GM12878 (cell line): ENCODE data around the gene GFI1. TPM values are rescaled to one million over a fixed set of nuclear protein-coding genes. Genes with fewer than 3 reads are reported as not detected.
A peak's percentile ranks its signal among the peaks of the same experiment; 100 is the strongest.

Experiments used
- CREM ChIP-seq: IDR thresholded peaks from 2 replicates; pipeline ENCODE4 v1.6.1; 2014; ENCODE audit warnings: antibody characterized with exemption, low read depth
- JUND ChIP-seq: IDR thresholded peaks from 2 replicates; pipeline ENCODE4 v1.6.1; 2012; ENCODE audit warnings: low read depth, mild to moderate bottlenecking, low read length, improper control_type of control experiment, moderate library complexity
- MTA2 ChIP-seq: fragments of 450-650 bp; IDR thresholded peaks from 2 replicates; pipeline ENCODE4 v1.6.1; 2016; ENCODE audit warnings: low read depth, mild to moderate bottlenecking, moderate library complexity
- MTA3 ChIP-seq: IDR thresholded peaks from 2 replicates; pipeline ENCODE4 v1.6.1; 2012; ENCODE audit warnings: low read length, inconsistent platforms, borderline replicate concordance
- NFYB ChIP-seq: IDR thresholded peaks from 2 replicates; pipeline ENCODE4 v1.6.1; 2011; ENCODE audit warnings: low read depth, mild to moderate bottlenecking, low read length, improper control_type of control experiment, moderate library complexity; ENCODE audit not compliant: insufficient read depth
- NR2C1 ChIP-seq: fragments of 450-650 bp; IDR thresholded peaks from 2 replicates; pipeline ENCODE4 v1.6.1; 2017; ENCODE audit warnings: antibody characterized with exemption, mild to moderate bottlenecking, moderate library complexity
- NRF1 ChIP-seq: conservative IDR thresholded peaks from 2 replicates; pipeline ENCODE4 v1.6.1; 2011; ENCODE audit warnings: mild to moderate bottlenecking, low read depth, low read length, improper control_type of control experiment
- RFX5 ChIP-seq: IDR thresholded peaks from 2 replicates; pipeline ENCODE4 v1.6.1; 2011; ENCODE audit warnings: low read depth, low read length, improper control_type of control experiment
- SUZ12 ChIP-seq: fragments of 200-600 bp; sonication (generic); IDR thresholded peaks from one replicate; pipeline ENCODE4 v1.6.1; 2018; ENCODE audit warnings: antibody characterized with exemption, mild to moderate bottlenecking; ENCODE audit not compliant: unreplicated experiment
- ZBED1 ChIP-seq: IDR thresholded peaks from 2 replicates; pipeline ENCODE4 v1.6.1; 2016; ENCODE audit warnings: borderline replicate concordance
- ZNF384 ChIP-seq: IDR thresholded peaks from 2 replicates; pipeline ENCODE4 v1.6.1; 2012; ENCODE audit warnings: low read depth, mild to moderate bottlenecking, low read length, improper control_type of control experiment, borderline replicate concordance
- ZZZ3 ChIP-seq: IDR thresholded peaks from 2 replicates; pipeline ENCODE4 v1.6.1; 2011; ENCODE audit warnings: low read depth; ENCODE audit not compliant: control insufficient read depth, insufficient read length
- polyA plus RNA-seq, 11 experiments: library from polyadenylated mRNA; depleted of rRNA in 4 of 11; unstranded in 6 of 11; stranded (reverse) in 5 of 11; fragments of >200 nt; fragmentation: Nextera tagmentation in 4 of 11; fragmentation: Illumina TruSeq in 1 of 11; extraction: Ambion mirVana in 4 of 11; extraction: Trizol in 1 of 11; gene quantifications; 1 replicate in 1 of 11; 2 replicates in 10 of 11; pipeline versions ENCODE4 v1.2.1 to v1.2.3, GENCODE V29; 2011 to 2016; ENCODE audit warnings: inconsistent platforms in 2 of 11, missing spikeins in 2 of 11, low read depth in 1 of 11
- total RNA-seq, 4 experiments: library from RNA; depleted of rRNA in 3 of 4; stranded (reverse); fragments of >200 nt in 3 of 4; fragmentation: Illumina TruSeq in 1 of 4; extraction: Trizol in 1 of 4; gene quantifications; 2 replicates each; pipeline versions ENCODE4 v1.2.1 to v1.2.3, GENCODE V29; 2013 to 2021
- TF ChIP-seq, protein P1 (sequence below): fragments of 450-650 bp; IDR thresholded peaks from 2 replicates; pipeline ENCODE4 v1.6.1; 2018; ENCODE audit warnings: mild to moderate bottlenecking, low read depth, moderate library complexity; ENCODE audit not compliant: partially characterized antibody
- TF ChIP-seq, protein P2 (sequence below): fragments of 450-650 bp; IDR thresholded peaks from 2 replicates; pipeline ENCODE4 v1.6.1; 2016; ENCODE audit warnings: mild to moderate bottlenecking, moderate library complexity, borderline replicate concordance
- TF ChIP-seq, protein P3 (sequence below): fragments of 150-350 bp; IDR thresholded peaks from 2 replicates; pipeline ENCODE4 v1.6.1; 2014; ENCODE audit warnings: mild to moderate bottlenecking, low read depth, low read length
- TF ChIP-seq, protein P4 (sequence below): fragments of 150-350 bp; IDR thresholded peaks from 2 replicates; pipeline ENCODE4 v1.6.1; 2016; ENCODE audit warnings: low read depth, low read length

GFI1 gene
- total and polyA plus RNA-seq, 10 of the 15 experiments (the other 5 are each of a cell fraction or from before 2014, with no cell fraction given) = 1.8 to 18.3 (median 7.4) TPM

DNA sequence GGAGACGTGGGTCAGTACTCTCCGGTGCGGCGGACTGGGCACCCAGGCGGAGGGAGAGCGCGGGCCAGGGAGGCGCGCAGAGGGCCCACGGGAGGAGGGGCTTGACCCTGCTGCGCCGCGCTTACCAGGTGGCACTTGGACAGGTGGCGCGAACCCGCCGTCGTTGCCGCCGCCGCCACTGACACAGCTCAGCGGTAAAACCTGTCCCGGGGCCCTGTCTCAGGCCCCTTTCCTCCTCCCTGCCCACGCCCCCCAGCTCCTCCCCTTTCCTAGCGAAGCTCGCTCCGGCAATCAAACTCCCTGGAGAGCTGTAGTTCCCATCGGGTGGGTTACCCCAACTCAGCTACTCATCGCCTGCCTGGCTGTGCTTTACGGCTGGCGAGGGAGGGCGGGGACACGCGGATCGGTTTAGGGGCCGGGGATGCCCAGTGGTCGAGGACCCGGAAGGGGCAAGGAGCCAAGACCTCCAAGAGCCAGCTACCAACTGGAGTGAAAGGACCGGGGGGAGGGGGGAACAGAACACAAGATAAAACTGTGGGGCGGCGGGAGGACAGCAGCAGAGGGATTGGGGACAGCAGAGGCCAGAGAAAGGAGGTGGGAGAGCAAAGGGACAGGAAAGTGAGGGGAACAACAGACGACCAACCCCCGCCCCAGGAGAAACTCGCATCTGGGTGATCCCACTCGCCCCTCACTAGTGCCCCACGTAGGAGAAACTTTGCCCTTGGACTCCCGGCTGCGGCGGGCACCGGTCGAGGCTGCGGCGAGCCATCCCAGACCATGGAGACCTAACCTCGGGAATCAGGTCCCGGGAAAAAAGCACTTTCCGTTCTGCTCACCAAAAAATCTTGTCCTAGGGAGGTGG lies 2.9 kb downstream of the GFI1 start (continued):
- TF ChIP-seq, protein P1, sequence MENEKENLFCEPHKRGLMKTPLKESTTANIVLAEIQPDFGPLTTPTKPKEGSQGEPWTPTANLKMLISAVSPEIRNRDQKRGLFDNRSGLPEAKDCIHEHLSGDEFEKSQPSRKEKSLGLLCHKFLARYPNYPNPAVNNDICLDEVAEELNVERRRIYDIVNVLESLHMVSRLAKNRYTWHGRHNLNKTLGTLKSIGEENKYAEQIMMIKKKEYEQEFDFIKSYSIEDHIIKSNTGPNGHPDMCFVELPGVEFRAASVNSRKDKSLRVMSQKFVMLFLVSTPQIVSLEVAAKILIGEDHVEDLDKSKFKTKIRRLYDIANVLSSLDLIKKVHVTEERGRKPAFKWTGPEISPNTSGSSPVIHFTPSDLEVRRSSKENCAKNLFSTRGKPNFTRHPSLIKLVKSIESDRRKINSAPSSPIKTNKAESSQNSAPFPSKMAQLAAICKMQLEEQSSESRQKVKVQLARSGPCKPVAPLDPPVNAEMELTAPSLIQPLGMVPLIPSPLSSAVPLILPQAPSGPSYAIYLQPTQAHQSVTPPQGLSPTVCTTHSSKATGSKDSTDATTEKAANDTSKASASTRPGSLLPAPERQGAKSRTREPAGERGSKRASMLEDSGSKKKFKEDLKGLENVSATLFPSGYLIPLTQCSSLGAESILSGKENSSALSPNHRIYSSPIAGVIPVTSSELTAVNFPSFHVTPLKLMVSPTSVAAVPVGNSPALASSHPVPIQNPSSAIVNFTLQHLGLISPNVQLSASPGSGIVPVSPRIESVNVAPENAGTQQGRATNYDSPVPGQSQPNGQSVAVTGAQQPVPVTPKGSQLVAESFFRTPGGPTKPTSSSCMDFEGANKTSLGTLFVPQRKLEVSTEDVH = no peak
- no peak for TF ChIP-seq SUZ12
- TF ChIP-seq RFX5 = no peak
- no peak for TF ChIP-seq CREM
- TF ChIP-seq, protein P2, sequence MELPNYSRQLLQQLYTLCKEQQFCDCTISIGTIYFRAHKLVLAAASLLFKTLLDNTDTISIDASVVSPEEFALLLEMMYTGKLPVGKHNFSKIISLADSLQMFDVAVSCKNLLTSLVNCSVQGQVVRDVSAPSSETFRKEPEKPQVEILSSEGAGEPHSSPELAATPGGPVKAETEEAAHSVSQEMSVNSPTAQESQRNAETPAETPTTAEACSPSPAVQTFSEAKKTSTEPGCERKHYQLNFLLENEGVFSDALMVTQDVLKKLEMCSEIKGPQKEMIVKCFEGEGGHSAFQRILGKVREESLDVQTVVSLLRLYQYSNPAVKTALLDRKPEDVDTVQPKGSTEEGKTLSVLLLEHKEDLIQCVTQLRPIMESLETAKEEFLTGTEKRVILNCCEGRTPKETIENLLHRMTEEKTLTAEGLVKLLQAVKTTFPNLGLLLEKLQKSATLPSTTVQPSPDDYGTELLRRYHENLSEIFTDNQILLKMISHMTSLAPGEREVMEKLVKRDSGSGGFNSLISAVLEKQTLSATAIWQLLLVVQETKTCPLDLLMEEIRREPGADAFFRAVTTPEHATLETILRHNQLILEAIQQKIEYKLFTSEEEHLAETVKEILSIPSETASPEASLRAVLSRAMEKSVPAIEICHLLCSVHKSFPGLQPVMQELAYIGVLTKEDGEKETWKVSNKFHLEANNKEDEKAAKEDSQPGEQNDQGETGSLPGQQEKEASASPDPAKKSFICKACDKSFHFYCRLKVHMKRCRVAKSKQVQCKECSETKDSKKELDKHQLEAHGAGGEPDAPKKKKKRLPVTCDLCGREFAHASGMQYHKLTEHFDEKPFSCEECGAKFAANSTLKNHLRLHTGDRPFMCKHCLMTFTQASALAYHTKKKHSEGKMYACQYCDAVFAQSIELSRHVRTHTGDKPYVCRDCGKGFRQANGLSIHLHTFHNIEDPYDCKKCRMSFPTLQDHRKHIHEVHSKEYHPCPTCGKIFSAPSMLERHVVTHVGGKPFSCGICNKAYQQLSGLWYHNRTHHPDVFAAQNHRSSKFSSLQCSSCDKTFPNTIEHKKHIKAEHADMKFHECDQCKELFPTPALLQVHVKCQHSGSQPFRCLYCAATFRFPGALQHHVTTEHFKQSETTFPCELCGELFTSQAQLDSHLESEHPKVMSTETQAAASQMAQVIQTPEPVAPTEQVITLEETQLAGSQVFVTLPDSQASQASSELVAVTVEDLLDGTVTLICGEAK = no peak
- no peak for TF ChIP-seq ZZZ3
- TF ChIP-seq NR2C1 = no peak
- TF ChIP-seq MTA3 = 0 out of 2 replicates have a peak, but pooled peaks have one; percentile 1
- TF ChIP-seq, protein P3, sequence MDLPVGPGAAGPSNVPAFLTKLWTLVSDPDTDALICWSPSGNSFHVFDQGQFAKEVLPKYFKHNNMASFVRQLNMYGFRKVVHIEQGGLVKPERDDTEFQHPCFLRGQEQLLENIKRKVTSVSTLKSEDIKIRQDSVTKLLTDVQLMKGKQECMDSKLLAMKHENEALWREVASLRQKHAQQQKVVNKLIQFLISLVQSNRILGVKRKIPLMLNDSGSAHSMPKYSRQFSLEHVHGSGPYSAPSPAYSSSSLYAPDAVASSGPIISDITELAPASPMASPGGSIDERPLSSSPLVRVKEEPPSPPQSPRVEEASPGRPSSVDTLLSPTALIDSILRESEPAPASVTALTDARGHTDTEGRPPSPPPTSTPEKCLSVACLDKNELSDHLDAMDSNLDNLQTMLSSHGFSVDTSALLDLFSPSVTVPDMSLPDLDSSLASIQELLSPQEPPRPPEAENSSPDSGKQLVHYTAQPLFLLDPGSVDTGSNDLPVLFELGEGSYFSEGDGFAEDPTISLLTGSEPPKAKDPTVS = no peak
- no peak for TF ChIP-seq JUND
- TF ChIP-seq MTA2 = no peak
- TF ChIP-seq, protein P4, sequence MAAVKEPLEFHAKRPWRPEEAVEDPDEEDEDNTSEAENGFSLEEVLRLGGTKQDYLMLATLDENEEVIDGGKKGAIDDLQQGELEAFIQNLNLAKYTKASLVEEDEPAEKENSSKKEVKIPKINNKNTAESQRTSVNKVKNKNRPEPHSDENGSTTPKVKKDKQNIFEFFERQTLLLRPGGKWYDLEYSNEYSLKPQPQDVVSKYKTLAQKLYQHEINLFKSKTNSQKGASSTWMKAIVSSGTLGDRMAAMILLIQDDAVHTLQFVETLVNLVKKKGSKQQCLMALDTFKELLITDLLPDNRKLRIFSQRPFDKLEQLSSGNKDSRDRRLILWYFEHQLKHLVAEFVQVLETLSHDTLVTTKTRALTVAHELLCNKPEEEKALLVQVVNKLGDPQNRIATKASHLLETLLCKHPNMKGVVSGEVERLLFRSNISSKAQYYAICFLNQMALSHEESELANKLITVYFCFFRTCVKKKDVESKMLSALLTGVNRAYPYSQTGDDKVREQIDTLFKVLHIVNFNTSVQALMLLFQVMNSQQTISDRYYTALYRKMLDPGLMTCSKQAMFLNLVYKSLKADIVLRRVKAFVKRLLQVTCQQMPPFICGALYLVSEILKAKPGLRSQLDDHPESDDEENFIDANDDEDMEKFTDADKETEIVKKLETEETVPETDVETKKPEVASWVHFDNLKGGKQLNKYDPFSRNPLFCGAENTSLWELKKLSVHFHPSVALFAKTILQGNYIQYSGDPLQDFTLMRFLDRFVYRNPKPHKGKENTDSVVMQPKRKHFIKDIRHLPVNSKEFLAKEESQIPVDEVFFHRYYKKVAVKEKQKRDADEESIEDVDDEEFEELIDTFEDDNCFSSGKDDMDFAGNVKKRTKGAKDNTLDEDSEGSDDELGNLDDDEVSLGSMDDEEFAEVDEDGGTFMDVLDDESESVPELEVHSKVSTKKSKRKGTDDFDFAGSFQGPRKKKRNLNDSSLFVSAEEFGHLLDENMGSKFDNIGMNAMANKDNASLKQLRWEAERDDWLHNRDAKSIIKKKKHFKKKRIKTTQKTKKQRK = no peak
- no peak for TF ChIP-seq NRF1
- TF ChIP-seq ZBED1 = no peak
- no peak for TF ChIP-seq ZNF384
- TF ChIP-seq NFYB = no peak
